Activated gamma-delta T cell treated with Interleukin-2 at 50 U/mL for 16 hours (primary cell): Measurements from ENCODE around the gene COQ5.
"Not testable (repeated sequence)": the region's sequence is repeated elsewhere in the genome, so short reads cannot be mapped to it uniquely, and the experiment has no call there.

Source experiments
- DNase-seq: peaks from one replicate; pipeline ENCODE4 v3.0.0-alpha.2; 2020

The COQ5 gene

GRCh38 chr12:120522568-120522967 is 6.4 kb downstream of the COQ5 start:
- DNase-seq: no peak

GRCh38 chr12:120519324-120519723 is 9.6 kb downstream of the COQ5 start:
- DNase-seq: not testable (repeated sequence)

- DNase-seq: no peak
Observed at GRCh38 chr12:120515496-120515895, 13.5 kb downstream of the COQ5 start.

- DNase-seq: no peak
Observed at GRCh38 chr12:120514002-120514401, 15.0 kb downstream of the COQ5 start.

GRCh38 chr12:120508537-120508936 is 20.4 kb downstream of the COQ5 start:
- DNase-seq: no peak

GRCh38 chr12:120504587-120504986 is 24.4 kb downstream of the COQ5 start:
- no peak for DNase-seq

GRCh38 chr12:120500581-120500980 is 28.4 kb downstream of the COQ5 start:
- no peak for DNase-seq

GRCh38 chr12:120498870-120499515 is 30.0 kb downstream of the COQ5 start:
- DNase-seq: no peak

GRCh38 chr12:120497524-120498150 is 31.3 kb downstream of the COQ5 start:
- no peak for DNase-seq

GRCh38 chr12:120496413-120497340 is 32.3 kb downstream of the COQ5 start:
- peak; percentile 57 for DNase-seq

- peak; percentile 98 for DNase-seq
Observed at GRCh38 chr12:120495731-120496412, 33.1 kb downstream of the COQ5 start, which contains the start of gene DYNLL1. TSS of gene DYNLL1 (plus strand) at chr12:120496113. CDS start at chr12:120496422, 309 bp downstream.

GRCh38 chr12:120495186-120495730 is 33.7 kb downstream of the COQ5 start:
- DNase-seq: peak; percentile 3

GRCh38 chr12:120490833-120491512 is 38.0 kb downstream of the COQ5 start:
- no peak for DNase-seq

GRCh38 chr12:120490325-120490724 is 38.6 kb downstream of the COQ5 start:
- DNase-seq: no peak

GRCh38 chr12:120489018-120489417 is 39.9 kb downstream of the COQ5 start:
- DNase-seq: no peak

GRCh38 chr12:120488057-120488640 is 40.8 kb downstream of the COQ5 start:
- DNase-seq: no peak

- not testable (repeated sequence) for DNase-seq
Observed at GRCh38 chr12:120487552-120487951, 41.4 kb downstream of the COQ5 start.

GRCh38 chr12:120485961-120486881 is 42.7 kb downstream of the COQ5 start:
- DNase-seq: no peak

GRCh38 chr12:120483621-120484020 is 45.3 kb downstream of the COQ5 start:
- no peak for DNase-seq

GRCh38 chr12:120481022-120481767 is 47.8 kb downstream of the COQ5 start:
- no peak for DNase-seq
